HG02870 (cell line): ENCODE measurements around the gene NRP1.
A peak's percentile ranks its signal among the peaks of the same experiment; 100 is the strongest.

Experiments
- ATAC-seq: cut with Tn5 transposase; IDR thresholded peaks from one replicate; pipeline ENCODE4 v1.9.1; 2021; ENCODE audit warnings: mild to moderate bottlenecking, moderate library complexity; ENCODE audit not compliant: unreplicated experiment

Gene NRP1

DNA sequence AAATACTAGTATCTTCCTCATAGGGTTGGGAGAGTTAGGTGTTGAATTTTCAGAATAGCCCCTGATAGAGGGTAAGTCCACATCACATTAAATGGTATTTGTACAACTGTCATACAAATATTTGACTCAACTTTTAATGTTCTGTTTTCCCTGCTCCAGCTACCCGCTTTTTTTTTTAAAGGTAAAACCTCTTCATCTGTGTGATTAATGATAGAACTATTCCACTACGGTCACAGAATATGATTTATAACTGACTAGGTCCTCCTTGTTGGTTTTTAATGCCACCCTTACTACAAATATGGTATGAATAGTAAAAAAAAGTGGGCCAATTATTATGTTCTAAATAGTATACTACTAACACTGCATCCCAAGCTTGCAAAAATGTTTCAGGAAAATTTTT, 15.6 kb upstream of the NRP1 start:
- ATAC-seq, result no peak

- no peak for ATAC-seq
Observed at GRCh38 chr10:33349268-33349667, 14.8 kb upstream of the NRP1 start.

- no peak for ATAC-seq
Observed at GRCh38 chr10:33347211-33347610, 12.7 kb upstream of the NRP1 start.

GRCh38 chr10:33345236-33345635, 10.8 kb upstream of the NRP1 start:
- ATAC-seq, result no peak

DNA sequence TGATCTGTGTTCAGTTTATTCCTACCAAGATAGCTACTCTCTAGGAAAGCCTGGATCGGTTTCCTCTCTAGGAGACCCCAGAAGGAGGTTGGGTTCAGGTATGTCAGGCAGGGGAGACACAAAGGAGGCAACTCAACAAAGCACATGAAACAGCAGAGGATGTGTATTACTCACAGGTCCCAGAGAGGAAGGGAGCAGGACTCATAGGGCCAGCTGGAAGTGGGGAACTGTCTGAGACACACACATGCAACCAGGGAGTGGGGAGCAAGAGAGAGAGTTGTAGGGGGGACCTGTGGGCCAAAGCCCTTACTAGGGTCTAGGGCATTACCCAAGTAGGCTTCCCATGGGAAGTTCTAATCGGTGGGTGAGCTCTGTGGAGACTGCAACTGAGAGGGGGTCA, 10.2 kb upstream of the NRP1 start:
- no peak for ATAC-seq

DNA sequence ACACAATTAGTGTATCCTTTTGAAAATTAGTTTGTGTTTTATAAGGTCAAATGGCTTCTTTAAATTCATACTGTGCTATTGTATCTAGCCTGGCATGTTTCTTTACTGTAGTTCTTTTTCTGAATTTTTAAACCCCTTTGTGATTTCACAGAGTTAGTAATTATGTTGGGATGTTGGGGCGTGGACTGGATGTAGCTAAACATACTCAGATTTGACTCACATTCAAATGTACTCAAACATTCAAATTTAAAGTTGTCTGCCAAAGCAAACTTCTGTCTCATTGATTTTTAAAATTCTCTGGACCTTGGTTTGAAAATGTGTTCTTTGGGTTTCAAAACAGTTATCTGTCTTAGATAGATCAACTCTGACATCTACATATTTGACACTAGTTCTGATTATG, 7.2 kb upstream of the NRP1 start:
- no peak for ATAC-seq

- ATAC-seq, result no peak
Observed at GRCh38 chr10:33337326-33337957, 3.0 kb upstream of the NRP1 start.

- no peak for ATAC-seq
Observed at GRCh38 chr10:33336582-33337325, 2.3 kb upstream of the NRP1 start.

DNA sequence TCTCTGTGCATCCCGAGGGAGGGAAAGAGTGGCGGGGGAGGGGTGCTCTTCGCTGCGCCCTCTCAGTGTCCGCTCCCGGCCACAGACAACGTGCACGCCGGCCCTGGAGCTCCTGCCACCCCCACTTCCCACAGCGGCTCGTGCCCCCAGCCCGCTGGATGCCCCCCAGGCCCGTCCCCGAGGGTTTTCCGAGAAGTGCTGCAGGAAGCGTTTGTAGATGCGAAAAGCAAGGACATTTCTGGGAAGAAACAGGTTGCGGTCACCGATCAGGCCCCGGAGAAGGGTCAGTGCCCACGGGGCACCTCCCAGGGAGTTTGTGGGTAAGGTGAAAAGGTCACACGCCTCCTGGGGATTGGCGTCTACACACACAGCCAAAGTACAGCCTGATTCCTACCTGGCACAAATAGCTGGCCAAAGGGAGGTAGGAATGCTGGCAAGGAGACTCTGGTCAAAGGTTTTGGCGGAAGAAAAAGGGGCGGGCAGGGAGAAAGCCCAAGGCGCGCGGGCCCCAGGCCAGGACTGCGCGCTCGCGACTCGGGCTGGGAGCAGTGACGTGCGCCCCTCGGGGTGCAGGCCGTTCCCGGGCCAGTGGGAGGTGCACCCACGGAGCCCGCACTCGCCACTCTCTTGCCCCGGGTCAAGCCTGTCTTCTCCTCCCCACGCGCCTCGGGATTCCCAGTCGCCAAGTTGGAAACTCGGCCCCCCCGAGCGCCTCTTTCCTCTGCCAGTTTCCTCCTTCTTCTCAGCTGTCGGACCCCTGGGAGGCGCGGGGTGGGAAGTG, 1.5 kb upstream of the NRP1 start:
- ATAC-seq, result no peak

- no peak for ATAC-seq
Observed at GRCh38 chr10:33335551-33335800, 1.0 kb upstream of the NRP1 start.

GRCh38 chr10:33334805-33335550, 511 bp upstream of the NRP1 start:
- no peak for ATAC-seq

- no peak for ATAC-seq
Observed at GRCh38 chr10:33333260-33334101, 986 bp downstream of the NRP1 start.

GRCh38 chr10:33332183-33333065, 2.0 kb downstream of the NRP1 start:
- ATAC-seq, result no peak

DNA sequence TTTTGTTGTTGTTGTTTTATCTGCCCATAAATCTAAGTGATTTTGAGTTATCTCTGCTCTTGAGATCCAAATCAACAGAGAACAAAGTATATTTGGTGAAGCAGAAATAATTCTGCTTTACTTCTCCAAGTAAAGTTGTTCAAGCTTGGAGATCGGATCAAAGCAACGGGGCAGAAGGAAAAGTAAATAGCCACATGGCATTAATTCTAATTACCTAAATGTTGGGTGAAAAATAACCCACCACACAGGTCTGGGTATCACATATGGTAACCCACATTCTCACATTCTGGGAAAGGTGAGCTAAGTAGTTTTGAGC, 3.1 kb downstream of the NRP1 start:
- ATAC-seq, result no peak

- ATAC-seq, result peak; percentile 72
Observed at GRCh38 chr10:33330543-33331378, 3.7 kb downstream of the NRP1 start.

GRCh38 chr10:33329178-33329577, 5.3 kb downstream of the NRP1 start:
- ATAC-seq, result no peak

DNA sequence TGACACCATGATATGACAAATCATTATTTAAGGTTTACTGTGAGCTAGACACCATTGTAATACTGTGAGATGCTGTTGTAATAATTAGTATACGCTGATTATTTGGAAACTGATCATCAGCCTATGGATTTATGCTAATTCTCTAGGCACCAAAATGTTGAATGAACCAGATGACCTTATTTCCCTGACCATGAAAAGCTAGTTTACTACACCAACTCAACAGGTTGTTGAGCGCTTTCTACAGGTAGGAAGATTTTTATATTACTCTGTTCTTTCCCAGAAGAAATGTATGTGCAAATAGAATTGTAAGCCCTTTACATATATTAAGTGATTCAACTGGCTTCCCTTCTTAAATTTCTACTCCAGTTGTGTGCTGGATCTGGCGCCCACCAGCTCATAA, 6.2 kb downstream of the NRP1 start:
- no peak for ATAC-seq

- ATAC-seq, result no peak
Observed at GRCh38 chr10:33327751-33328150, 6.7 kb downstream of the NRP1 start.

GRCh38 chr10:33326933-33327332, 7.5 kb downstream of the NRP1 start:
- ATAC-seq, result no peak
